Retinal pigment epithelial cell (primary cell): ENCODE data around the gene PDCD7.

Experiments
- DNase-seq: peaks from one replicate; pipeline ENCODE4 v3.0.0-alpha.2; 2010; ENCODE audit warnings: low read depth
- H3K4me3 ChIP-seq: 2 replicates; pipeline ENCODE4 v1.5.1; 2011; ENCODE audit warnings: mild to moderate bottlenecking, low read length, control low read depth, moderate library complexity
- CTCF ChIP-seq: conservative IDR thresholded peaks from 2 replicates; pipeline ENCODE4 v1.5.1; 2011; ENCODE audit warnings: low read depth, low read length, control low read depth, inconsistent platforms

Gene PDCD7

GRCh38 chr15:65174509-65174908 is 40.9 kb upstream of the PDCD7 start:
- TF ChIP-seq CTCF, result no peak
- no peak for DNase-seq
- H3K4me3 ChIP-seq, result no peak overlapping the region

- no peak for DNase-seq
- H3K4me3 ChIP-seq, result no peak overlapping the region
- no peak for TF ChIP-seq CTCF
These were observed 38.9 kb upstream of the PDCD7 start for GRCh38 chr15:65172531-65172930.

GRCh38 chr15:65171428-65171827 is 37.8 kb upstream of the PDCD7 start:
- DNase-seq, result no peak
- H3K4me3 ChIP-seq, result no peak overlapping the region
- no peak for TF ChIP-seq CTCF

- DNase-seq, result no peak
- no peak overlapping the region for H3K4me3 ChIP-seq
- TF ChIP-seq CTCF, result no peak
These were observed 32.3 kb upstream of the PDCD7 start for GRCh38 chr15:65165875-65166274.

- DNase-seq, result no peak
- TF ChIP-seq CTCF, result no peak
- H3K4me3 ChIP-seq, result no peak overlapping the region
These were observed 30.5 kb upstream of the PDCD7 start for GRCh38 chr15:65164139-65164538.

- TF ChIP-seq CTCF, result no peak
- no peak for DNase-seq
- no peak overlapping the region for H3K4me3 ChIP-seq
These were observed 29.4 kb upstream of the PDCD7 start for GRCh38 chr15:65163041-65163440.

- TF ChIP-seq CTCF, result no peak
These were observed 23.1 kb upstream of the PDCD7 start for GRCh38 chr15:65156692-65157091.

More at GRCh38 chr15:65156692-65157091, 23.1 kb upstream of the PDCD7 start:
- no peak overlapping the region for H3K4me3 ChIP-seq
- DNase-seq, result no peak
